Measurements from ENCODE around the gene RARA. TPM values are rescaled to one million over a fixed set of nuclear protein-coding genes. Genes with fewer than 3 reads are reported as not detected.

RARA gene
- total RNA-seq, 1 donor from 2014 or later, result 47.8 TPM

DNA sequence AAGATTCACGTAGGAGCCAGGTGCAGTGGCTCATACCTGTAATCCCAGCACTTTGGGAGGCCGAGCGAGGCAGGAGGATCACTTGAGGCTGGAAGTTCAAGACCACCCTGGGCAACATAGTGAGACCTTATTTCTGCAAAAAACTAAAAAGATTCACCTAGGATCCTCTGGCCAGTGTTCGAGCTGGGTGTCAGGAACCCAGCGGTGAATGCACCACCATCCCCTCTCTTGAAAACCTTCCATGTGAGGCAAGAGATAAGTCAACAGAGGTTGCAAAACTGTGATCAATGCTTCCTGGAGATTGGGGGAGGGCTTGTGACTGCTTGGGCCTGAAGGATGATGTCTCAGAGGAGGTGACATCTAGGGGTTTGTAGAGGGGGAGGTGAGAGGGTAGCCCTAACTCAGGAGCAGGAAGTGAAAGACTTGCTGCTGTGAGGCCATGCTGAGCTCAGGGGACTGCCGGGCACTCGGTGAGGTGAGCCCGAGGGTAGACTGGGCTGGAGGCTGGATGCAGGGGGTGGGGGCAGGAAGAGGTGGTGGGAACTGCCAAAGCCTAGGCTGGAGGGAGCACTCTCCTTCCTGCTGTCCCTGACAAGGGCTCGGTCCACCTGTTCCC lies 43.9 kb downstream of the RARA start:
- intact Hi-C loops (cut with micrococcal nuclease), result loop anchor here (10.0 kb wide), 1 partner anchor 138 kb away; the partner anchor contains the start of gene WIPF2

DNA sequence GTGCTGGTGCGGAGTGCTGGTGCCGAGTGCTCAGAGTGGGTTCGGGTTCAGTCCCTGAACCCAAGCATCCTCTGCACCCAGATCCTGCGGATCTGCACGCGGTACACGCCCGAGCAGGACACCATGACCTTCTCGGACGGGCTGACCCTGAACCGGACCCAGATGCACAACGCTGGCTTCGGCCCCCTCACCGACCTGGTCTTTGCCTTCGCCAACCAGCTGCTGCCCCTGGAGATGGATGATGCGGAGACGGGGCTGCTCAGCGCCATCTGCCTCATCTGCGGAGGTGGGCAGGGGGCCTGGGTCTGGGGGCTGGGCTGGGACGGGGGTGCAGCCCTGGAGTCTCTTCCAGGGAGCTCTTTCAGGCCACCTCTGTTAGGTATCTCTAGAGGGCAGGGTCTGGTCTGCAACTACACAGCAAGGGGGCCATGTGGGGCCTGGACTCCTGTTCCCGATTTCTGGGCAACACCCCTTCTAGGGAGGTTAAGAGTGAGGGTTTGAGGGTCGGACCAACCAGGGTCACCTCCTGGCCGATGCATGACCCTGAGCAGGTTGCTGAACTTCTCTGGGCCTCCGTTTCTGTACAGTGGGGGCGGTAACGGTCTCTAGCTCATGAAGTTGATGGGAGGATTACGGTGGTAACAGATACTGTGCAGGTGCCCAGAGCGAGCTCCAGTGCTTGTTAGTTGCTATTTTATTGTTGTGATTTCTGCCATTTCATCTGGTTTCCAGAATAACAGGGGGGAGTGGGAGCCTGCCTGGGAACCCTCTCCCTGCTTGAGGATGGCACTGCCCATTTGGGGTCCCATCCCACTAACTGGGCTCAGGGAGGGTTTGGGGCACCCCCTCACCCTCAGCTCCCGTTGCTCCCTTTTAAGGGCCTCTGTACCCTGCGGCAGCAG lies 45.5 kb downstream of the RARA start:
- intact Hi-C loops (cut with micrococcal nuclease), result loop anchor here (1.0 to 10.0 kb wide), 6 partner anchors 32 to 373 kb away; partner anchors contain the start of genes TOP2A and WIPF2

DNA sequence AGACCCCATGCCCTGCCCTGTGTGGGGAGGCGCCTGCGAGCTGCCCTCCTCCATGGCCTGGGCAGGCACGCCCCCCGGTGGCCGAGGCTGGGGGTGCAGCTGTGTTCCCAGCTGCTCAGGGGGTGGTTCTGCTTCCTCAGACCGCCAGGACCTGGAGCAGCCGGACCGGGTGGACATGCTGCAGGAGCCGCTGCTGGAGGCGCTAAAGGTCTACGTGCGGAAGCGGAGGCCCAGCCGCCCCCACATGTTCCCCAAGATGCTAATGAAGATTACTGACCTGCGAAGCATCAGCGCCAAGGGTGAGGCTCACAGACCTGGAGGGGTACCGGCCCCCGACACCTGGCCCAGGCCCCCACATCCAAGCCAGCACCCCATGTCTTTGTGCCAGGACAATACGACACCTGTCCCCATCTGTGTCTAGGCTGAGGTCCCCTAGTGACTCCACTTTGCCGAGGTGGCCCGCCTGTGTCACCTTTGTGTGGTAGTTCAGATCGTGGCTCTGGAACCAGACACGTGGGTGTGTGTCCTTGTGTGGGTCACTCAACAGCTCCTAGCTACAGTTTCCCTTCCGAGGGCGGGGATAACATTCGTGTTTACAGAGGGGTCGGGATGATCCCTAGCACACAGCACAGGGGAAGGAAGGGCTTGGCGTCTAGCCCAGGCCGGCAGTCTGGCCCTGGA lies 46.3 kb downstream of the RARA start:
- intact Hi-C loops (cut with micrococcal nuclease), result loop anchor here (1.0 to 10.0 kb wide), 6 partner anchors 33 to 372 kb away; partner anchors contain the start of genes TOP2A and WIPF2

DNA sequence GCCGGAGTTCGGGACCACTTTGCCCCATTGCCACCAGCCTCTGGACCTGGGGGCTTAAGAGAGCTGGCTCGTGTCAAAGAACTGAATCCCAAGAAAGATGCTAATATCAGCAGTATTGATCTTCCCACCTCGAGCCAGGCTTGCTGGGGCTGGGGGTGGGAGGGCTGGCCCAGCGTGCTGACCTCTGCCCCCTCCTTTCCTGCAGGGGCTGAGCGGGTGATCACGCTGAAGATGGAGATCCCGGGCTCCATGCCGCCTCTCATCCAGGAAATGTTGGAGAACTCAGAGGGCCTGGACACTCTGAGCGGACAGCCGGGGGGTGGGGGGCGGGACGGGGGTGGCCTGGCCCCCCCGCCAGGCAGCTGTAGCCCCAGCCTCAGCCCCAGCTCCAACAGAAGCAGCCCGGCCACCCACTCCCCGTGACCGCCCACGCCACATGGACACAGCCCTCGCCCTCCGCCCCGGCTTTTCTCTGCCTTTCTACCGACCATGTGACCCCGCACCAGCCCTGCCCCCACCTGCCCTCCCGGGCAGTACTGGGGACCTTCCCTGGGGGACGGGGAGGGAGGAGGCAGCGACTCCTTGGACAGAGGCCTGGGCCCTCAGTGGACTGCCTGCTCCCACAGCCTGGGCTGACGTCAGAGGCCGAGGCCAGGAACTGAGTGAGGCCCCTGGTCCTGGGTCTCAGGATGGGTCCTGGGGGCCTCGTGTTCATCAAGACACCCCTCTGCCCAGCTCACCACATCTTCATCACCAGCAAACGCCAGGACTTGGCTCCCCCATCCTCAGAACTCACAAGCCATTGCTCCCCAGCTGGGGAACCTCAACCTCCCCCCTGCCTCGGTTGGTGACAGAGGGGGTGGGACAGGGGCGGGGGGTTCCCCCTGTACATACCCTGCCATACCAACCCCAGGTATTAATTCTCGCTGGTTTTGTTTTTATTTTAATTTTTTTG lies 47.1 kb downstream of the RARA start:
- intact Hi-C loops (cut with micrococcal nuclease), result loop anchor here (1.0 to 10.0 kb wide), 6 partner anchors 34 to 371 kb away; partner anchors contain the start of genes TOP2A and WIPF2

DNA sequence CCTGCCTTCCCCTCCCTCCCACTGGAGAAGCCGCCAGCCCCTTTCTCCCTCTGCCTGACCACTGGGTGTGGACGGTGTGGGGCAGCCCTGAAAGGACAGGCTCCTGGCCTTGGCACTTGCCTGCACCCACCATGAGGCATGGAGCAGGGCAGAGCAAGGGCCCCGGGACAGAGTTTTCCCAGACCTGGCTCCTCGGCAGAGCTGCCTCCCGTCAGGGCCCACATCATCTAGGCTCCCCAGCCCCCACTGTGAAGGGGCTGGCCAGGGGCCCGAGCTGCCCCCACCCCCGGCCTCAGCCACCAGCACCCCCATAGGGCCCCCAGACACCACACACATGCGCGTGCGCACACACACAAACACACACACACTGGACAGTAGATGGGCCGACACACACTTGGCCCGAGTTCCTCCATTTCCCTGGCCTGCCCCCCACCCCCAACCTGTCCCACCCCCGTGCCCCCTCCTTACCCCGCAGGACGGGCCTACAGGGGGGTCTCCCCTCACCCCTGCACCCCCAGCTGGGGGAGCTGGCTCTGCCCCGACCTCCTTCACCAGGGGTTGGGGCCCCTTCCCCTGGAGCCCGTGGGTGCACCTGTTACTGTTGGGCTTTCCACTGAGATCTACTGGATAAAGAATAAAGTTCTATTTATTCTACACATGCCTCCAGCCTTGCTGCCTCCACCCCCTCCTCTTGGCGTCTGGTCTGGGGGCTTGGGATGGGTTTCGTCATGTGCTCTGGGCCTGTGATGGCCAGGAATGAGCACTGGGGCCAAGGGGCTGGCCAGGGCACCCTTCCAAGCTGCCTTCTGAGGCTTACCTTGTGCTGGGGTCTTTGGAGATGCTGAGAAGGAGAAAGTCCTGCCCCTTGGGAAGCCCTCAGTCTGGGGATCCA lies 48.3 kb downstream of the RARA start:
- intact Hi-C loops (cut with micrococcal nuclease), result loop anchor here (5.0 to 10.0 kb wide), 5 partner anchors 35 to 370 kb away; partner anchors contain the start of genes TOP2A and WIPF2

DNA sequence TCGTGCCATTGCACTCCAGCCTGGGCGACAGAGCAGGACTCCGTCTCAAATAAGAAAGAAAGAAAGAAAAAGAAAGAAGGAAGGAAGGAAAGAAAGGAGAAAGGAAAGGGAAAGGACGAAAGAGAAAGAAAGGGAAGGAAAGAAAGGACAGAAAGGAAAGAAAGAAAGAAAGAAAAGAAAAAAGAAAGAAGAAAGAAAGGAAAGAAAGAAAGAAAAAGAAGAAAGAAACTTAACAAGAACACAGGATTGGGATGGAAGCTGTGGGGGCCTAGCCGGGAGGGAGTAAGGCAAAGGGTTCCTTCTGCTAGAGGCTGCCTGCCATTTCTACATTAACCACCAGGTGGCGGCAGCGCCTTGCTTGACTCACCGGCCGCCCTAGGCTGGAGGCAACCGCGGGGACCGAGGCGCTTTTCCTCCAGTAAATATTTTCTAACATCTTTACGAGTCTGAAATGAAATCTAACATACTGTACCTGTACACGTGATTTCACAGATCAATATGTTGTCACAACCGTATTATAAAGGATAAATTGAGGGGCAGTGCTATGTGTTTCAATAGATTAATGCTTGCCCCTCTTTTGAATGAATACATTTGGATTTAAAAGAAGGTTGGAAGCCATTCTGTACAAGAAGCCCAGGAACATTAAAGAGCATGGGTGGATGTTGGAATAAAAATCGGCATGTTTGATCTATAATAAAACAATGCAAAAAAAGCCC lies 49.5 kb downstream of the RARA start:
- intact Hi-C loops (cut with micrococcal nuclease), result loop anchor here (1.0 to 10.0 kb wide), 6 partner anchors 36 to 369 kb away; partner anchors contain the start of genes TOP2A and WIPF2

DNA sequence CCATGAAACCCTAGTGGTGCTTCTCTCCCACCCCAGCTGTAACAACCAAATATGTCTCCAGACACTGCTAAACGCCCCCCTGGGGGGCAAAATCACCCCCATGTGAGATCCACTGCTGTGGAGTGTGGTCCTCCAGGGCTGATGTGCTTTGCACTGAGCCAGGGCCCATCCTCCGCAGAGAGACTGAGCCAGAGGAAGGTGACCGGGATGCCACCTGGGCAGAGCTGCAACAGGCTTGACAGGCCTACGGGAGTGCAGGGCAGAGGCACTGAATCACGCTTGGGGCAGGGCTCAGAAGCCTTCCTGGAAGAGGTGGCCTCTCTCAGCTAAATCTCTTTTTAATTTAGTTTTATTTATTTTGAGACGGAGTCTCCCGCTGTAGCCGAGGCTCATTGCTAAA lies 51.1 kb downstream of the RARA start:
- intact Hi-C loops (cut with micrococcal nuclease), result loop anchor here (5.0 to 10.0 kb wide), 3 partner anchors 85 to 265 kb away; partner anchors contain the start of gene IGFBP4

DNA sequence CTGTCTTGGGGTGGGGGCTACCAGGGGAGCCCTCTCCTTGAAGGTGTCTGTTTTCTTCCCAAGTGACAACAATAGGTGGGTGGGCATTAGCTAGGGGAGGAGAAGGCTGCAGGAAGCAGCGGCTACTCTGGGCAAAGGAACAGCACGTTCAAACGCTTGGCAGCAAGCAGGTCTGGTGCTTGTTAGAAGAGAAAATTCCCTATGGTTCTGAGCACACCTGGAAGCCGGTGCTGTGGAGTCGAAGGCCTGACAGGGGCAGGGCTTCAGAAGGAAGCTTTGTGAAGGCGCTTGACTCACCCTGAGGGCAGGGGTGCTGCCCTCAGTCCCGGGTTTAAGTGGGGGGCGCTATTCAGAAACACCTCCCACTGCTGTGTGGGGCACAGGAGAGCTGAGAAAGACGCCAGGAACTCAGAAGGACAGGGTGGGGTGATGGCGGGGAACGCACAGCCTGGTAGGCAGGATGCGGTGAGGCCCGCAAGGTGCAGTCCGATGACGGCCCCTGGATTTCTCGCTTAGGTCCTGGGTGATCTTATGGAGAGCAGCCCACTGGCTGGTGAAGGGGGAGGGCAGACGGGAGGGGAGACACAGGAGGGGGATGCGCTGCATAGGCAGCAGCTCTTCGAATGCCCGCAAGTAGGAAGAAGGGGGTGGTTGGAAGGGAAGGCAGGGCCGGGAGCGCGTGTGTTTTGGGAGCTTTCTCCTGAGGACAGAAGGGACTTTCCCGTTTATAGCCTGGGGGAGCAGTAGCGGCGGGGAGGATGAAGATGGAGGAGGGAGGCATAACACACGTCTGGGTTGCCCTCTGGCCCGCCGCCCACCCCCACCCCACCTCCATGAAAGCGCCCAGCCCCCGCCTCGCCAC lies 52.3 kb downstream of the RARA start:
- intact Hi-C loops (cut with micrococcal nuclease), result loop anchor here (5.0 to 10.0 kb wide), 3 partner anchors 84 to 264 kb away; partner anchors contain the start of gene IGFBP4

DNA sequence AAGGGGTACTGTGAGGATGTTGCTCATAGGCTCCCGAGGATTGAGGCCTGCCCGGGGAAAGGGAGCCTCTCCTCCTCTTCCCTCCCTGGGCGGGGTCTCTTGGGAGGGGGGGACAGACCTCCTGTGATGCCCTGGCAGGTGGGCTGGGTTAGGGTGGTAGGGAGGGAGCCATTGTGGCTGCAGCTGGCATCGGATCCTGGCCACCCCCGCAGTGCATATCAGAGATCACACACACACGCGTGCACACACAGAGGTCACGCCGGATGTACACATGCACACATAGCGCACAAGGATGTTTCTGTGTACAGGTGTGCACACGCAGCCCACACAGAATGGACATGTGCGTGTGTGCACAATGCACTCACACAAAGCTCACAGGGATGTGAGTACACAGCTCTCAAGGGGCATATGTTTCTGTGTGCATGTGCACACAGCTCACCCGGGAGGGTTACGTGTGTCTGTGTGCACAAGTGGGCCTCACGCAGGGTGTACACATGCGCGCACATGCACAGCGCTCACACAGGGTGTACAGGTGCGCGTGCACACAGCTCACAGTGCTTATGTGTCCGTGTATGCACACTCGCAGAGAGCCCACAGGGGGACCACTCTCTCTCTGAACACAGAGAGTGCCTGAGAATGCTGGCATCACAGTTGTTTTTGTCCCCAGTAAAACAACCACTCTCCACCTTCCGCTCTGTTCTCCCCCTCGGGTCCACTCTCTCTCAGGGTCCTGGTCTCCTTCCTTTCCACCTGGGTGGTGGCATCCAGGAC lies 53.1 kb downstream of the RARA start:
- intact Hi-C loops (cut with micrococcal nuclease), result loop anchor here (2.0 to 10.0 kb wide), 4 partner anchors 83 to 263 kb away; partner anchors contain the start of gene IGFBP4

DNA sequence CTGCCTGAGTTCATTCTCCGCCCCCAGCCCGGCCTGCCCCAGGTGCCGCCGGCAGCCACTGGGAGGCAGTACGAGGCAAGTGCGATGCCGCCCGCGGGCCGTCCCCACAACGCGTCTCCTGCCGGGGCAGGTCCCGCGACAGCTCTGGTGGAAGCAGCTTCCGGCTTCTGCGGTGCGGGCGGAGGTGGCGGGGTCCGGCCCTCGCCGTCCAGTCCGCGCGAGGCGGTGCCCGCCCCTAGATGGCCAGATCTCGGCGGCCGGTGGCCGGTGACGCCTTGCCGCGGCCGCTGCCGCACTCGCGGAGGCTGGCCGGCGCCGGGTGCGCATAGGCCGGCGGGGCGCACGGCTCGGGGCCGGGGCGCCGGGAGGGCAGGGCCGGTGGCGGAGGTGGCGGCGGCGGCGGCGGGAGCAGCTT lies 53.7 kb downstream of the RARA start:
- intact Hi-C loops (cut with micrococcal nuclease), result loop anchor here (2.0 to 10.0 kb wide), 4 partner anchors 82 to 262 kb away; partner anchors contain the start of gene IGFBP4

DNA sequence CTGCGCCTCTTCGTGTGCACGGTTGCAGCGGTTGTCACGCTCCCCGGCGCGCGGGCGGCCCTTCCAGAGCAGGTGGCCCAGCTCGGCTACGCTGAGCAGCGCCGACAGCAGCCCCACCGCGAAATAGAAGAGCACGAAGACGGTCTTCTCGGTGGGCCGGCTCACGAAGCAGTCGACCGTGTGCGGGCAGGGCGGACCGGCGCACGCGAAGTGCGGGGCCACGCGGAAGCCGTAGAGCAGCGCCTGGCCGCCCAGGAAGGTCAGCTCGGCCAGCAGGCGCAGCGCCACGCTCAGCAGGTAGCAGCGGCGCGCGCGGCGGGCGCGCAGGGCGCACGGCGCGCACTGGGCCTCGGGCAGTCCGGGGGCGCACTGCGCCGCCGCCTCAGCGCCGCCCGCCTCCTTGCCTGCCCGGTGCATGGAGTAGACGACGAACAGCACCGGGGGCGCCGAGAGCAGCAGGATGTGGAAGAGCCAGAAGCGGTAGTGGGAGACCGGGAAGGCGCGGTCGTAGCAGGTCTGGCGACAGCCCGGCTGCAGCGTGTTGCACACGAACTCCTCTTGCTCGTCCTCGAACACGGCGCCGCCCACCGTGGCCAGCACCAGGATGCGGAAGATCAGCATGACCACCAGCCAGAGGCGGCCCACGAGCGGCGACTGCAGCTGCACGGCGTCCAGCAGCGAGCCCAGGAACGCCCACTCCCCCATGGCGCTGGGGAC lies 54.3 kb downstream of the RARA start:
- intact Hi-C loops (cut with micrococcal nuclease), result loop anchor here (2.0 to 10.0 kb wide), 4 partner anchors 82 to 262 kb away; partner anchors contain the start of gene IGFBP4

DNA sequence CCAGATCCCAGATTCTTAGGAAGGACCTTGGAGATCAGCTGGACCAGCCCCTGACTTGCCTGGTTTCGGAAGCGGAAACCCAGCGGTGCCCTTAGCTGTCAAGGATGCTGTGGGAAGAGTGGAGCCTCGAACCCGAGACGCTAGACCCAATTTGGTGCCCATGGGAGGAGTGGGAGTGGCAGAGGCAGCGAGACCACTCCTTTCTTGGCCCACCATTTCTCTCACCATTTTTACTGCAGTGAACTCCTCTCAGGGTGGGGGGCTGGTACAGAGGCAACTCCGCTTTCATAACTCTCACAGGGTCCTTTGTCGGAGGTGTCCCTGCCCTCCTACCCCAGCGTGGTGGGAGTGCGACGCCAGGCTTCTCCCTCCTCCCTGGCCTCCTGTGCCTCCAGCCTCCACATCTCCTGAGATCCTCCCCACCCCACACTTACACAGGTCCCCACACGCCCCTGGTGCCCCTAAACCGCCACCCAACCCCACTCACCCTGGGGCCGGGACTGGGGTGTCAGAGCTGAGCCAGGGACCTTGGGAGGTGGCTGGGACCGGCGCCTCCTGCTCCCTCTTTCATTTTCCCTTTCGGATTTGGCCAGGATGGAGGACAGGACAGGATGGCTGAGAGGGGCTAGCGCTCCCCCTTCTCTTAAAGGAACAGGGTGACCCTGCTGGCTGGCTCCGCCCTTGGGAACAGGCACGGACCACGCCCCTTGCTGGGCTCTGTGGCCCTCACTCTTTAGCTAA lies 55.3 kb downstream of the RARA start, which contains the start of gene GJD3:
Gene GJD3, minus strand, starts transcription at position 617 of the 741 bp plus-strand sequence. CDS start 922 bp downstream, outside the sequence.
- intact Hi-C loops (cut with micrococcal nuclease), result loop anchor here (5.0 to 10.0 kb wide), 3 partner anchors 81 to 261 kb away; partner anchors contain the start of gene IGFBP4

DNA sequence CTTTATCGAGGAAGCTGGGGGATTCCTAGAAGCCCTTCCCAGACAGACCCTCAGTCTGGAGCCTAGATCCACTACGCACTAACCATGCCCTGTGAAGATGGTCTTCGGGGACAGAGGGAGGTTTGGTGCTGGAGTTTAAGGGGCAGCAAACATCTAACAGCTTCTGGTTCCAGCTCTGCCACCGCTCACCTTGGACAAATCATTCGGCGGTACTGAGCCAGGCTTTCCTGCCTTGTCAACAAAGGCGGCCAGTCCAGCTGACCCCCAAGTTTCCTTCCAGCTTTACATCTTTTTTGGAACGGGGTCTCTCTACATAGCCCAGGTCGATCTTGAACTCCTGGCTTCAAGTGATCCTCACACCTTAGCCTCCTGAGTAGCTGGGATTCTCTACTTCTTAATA lies 55.9 kb downstream of the RARA start:
- intact Hi-C loops (cut with micrococcal nuclease), result loop anchor here (5.0 to 10.0 kb wide), 3 partner anchors 80 to 260 kb away; partner anchors contain the start of gene IGFBP4

DNA sequence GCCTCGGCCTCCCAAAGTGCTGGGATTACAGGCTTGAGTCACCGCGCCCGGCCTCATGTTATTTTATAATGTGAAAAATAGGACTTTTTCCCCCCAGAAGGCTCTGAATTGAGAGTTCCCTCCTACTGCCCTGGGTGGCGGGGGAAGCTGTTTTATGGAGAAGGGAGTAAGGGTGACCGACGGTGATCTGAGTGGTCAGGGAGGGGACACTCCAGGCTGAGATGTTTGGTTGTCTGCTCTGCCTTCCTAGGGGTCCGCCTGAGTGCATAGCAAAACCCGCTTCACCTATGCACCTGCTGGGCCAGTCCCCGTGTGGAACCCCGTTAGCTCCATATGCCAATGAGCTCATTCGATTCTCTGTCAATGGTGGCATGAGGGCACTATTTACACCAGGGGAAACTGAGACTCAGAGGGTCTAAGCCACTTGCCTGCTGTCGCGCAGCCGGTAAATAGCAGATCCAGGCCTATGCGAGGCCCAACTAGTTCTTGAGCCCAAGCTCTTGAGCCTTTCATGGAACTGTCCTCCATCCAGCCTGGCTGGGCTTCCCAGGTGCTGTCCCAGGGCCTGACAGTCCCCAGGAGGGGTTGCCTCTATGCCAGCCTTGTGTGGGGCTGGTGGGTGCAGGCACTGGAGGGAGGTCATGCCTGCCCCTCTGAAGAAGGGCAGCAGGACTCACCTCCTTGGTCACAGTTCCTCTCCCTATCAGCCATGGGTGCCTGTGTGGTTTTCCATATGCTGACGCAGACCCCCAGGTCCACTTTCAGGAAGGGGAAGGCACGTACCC lies 57.3 kb downstream of the RARA start:
- intact Hi-C loops (cut with micrococcal nuclease), result loop anchor here (10.0 kb wide), 2 partner anchors 79 to 259 kb away; partner anchors contain the start of gene IGFBP4

All from T-helper 2 cell treated with Interferon-gamma antibody and Interleukin-4, amounts not matched to agents 100 ng/mL and 5 ng/mL, for 36 hours (primary cell).